SU-DHL-6 (cell line): ENCODE measurements around the gene HOXB5.

ENCODE experiments used
- H2AFZ ChIP-seq: fragments of 200-600 bp; sonication (generic); 2 replicates; pipeline ENCODE4 v1.6.1; 2014; ENCODE audit warnings: low read depth, mild to moderate bottlenecking, moderate library complexity, mixed read lengths, antibody characterized with exemption, low read length; ENCODE audit not compliant: severe bottlenecking
- H3F3A ChIP-seq: fragments of 200-600 bp; shearing (Covaris generic); 2 replicates; pipeline ENCODE4 v1.6.0; 2016; ENCODE audit warnings: antibody characterized with exemption, mild to moderate bottlenecking; ENCODE audit not compliant: insufficient read depth
- H3K27ac ChIP-seq: fragments of 200-600 bp; sonication (generic); 2 replicates; pipeline ENCODE4 v1.5.1; 2016; ENCODE audit warnings: low read depth, mild to moderate bottlenecking, low read length, moderate library complexity, mixed read lengths
- H3K27me3 ChIP-seq: fragments of 200-600 bp; sonication (generic), shearing (Covaris generic); 2 replicates; pipeline ENCODE4 v1.6.0; 2014; ENCODE audit warnings: mild to moderate bottlenecking, low read length
- H3K36me3 ChIP-seq: fragments of 200-600 bp; sonication (generic); 2 replicates; pipeline ENCODE4 v1.6.1; 2014; ENCODE audit warnings: mild to moderate bottlenecking, low read length, mixed read lengths
- H3K4me2 ChIP-seq: fragments of 300-600, 200-600 bp; shearing (Covaris generic), sonication (generic); 2 replicates; pipeline ENCODE4 v1.6.0; 2014; ENCODE audit warnings: low read length, low read depth, mild to moderate bottlenecking; ENCODE audit not compliant: poor library complexity, severe bottlenecking
- H3K4me3 ChIP-seq: fragments of 200-600 bp; sonication (generic); 2 replicates; pipeline ENCODE4 v1.5.1; 2014; ENCODE audit warnings: antibody characterized with exemption, low read length, mild to moderate bottlenecking, mixed read lengths; ENCODE audit not compliant: insufficient read depth, poor library complexity, severe bottlenecking
- H3K79me2 ChIP-seq: fragments of 200-600 bp; sonication (generic); 2 replicates; pipeline ENCODE4 v1.6.1; 2014; ENCODE audit warnings: mild to moderate bottlenecking, low read length, moderate library complexity; ENCODE audit not compliant: insufficient read depth
- H3K9ac ChIP-seq: fragments of 200-600 bp; sonication (generic); 2 replicates; pipeline ENCODE4 v1.7.0; 2014; ENCODE audit warnings: mild to moderate bottlenecking, low read length
- H3K9me2 ChIP-seq: fragments of 200-600 bp; sonication (generic); replicated peaks from 2 replicates; pipeline ENCODE4 v1.6.1; 2014; ENCODE audit warnings: low read length; ENCODE audit not compliant: insufficient read depth
- H3K9me3 ChIP-seq: fragments of 200-600 bp; sonication (generic); 2 replicates; pipeline ENCODE4 v1.6.1; 2014; ENCODE audit warnings: low read length, mixed read lengths; ENCODE audit not compliant: insufficient read depth
- H4K20me1 ChIP-seq: fragments of 200-600 bp; sonication (generic); 2 replicates; pipeline ENCODE4 v1.6.1; 2014; ENCODE audit warnings: low read depth, mild to moderate bottlenecking, antibody characterized with exemption, low read length, moderate library complexity, mixed read lengths
- CTCF ChIP-seq: fragments of 200-600 bp; sonication (generic); IDR thresholded peaks from one replicate; pipeline ENCODE4 v1.5.1; 2017; ENCODE audit warnings: antibody characterized with exemption, mild to moderate bottlenecking, low read length, moderate library complexity; ENCODE audit not compliant: insufficient read depth, poor library complexity, severe bottlenecking
- EZH2phosphoT487 ChIP-seq: fragments of 200-600 bp; sonication (generic), shearing (Covaris generic); conservative IDR thresholded peaks from 2 replicates; pipeline ENCODE4 v1.6.1; 2018; ENCODE audit warnings: mild to moderate bottlenecking, antibody characterized with exemption, low read length, moderate library complexity, mixed read lengths

Gene HOXB5

DNA sequence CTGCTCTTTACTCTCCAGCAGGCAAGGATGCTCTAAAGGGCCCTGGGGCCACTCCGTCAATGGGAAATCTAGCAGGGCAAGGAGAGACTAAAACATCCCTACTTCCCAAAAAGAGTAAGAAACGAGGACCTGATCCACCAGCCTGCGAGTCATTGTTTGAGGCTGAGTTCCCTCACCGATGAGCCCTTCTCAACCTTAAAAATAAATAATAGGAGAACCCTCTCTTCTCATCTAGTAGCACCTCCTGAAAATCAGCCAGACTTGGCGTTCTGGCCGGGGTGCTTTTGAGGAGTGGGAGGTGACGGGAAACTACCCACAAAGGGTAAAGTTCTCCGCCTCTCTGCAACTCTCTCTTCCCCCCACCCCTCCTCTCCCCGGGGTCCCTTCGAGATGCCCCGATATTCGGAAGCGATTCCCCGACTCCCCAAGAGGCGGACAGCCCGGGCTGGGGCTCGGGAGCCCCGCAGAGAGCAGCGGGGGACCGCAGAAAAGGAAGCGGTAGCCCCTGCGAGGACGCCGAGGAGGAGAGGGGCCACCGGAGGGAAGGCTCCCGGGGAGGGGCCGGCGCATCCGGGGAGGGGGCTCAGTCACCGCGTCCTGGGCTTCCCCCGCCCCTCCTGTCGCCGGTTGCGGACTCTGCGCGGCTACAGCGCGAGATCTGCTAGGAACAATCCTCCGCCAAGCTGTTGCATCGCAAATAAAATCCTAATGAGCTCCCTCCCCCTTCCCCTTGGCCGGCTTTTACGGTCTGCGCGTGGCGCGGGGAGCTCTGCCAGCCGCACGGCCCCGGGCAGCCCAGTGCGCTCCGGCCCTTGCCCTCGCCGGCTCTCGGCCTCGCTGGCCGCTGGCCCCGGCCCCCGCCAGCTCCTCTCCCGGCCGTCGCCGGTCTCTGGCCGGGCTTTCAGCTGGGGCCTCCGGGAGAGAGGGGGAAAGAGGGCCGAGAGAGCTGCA, 31.2 kb upstream of the HOXB5 start:
- no peaks in the 10 kb centered on the region for H3K27me3 ChIP-seq
- H3K27ac ChIP-seq: no peak overlapping the region
- H3K4me2 ChIP-seq: no peak overlapping the region
- H3K36me3 ChIP-seq: no peaks in the 10 kb centered on the region
- H2AFZ ChIP-seq: no peak overlapping the region
- TF ChIP-seq EZH2phosphoT487 (no peak), CTCF (no peak)
- H3K9ac ChIP-seq: no peak overlapping the region
- no peaks in the 10 kb centered on the region for H3K9me3 ChIP-seq
- no peak overlapping the region for H3K4me3 ChIP-seq
- H4K20me1 ChIP-seq: no peaks in the 10 kb centered on the region
- no peaks in the 10 kb centered on the region for H3K79me2 ChIP-seq
- no peaks in the 10 kb centered on the region for H3K9me2 ChIP-seq
- no peaks in the 10 kb centered on the region for H3F3A ChIP-seq

- H3K9me3 ChIP-seq: no peaks in the 10 kb centered on the region
- no peak overlapping the region for H2AFZ ChIP-seq
- no peak overlapping the region for H3K4me2 ChIP-seq
- no peaks in the 10 kb centered on the region for H3F3A ChIP-seq
- H3K79me2 ChIP-seq: no peaks in the 10 kb centered on the region
- no peaks in the 10 kb centered on the region for H3K9me2 ChIP-seq
- H3K9ac ChIP-seq: no peak overlapping the region
- H3K36me3 ChIP-seq: no peaks in the 10 kb centered on the region
- H3K4me3 ChIP-seq: no peak overlapping the region
- H3K27me3 ChIP-seq: no peaks in the 10 kb centered on the region
- no peaks in the 10 kb centered on the region for H4K20me1 ChIP-seq
- no peak for TF ChIP-seq CTCF
- TF ChIP-seq EZH2phosphoT487: no peak
- no peak overlapping the region for H3K27ac ChIP-seq
These were observed 30.5 kb upstream of the HOXB5 start for GRCh38 chr17:48624118-48624517.

GRCh38 chr17:48623583-48623982, 30.0 kb upstream of the HOXB5 start:
- no peak overlapping the region for H3K27ac ChIP-seq
- no peaks in the 10 kb centered on the region for H3K79me2 ChIP-seq
- H4K20me1 ChIP-seq: no peaks in the 10 kb centered on the region
- no peak overlapping the region for H3K9ac ChIP-seq
- H3K27me3 ChIP-seq: no peaks in the 10 kb centered on the region
- TF ChIP-seq EZH2phosphoT487 (no peak), CTCF (no peak)
- H3K9me2 ChIP-seq: no peaks in the 10 kb centered on the region
- no peaks in the 10 kb centered on the region for H3F3A ChIP-seq
- no peak overlapping the region for H3K4me2 ChIP-seq
- H3K4me3 ChIP-seq: no peak overlapping the region
- H3K36me3 ChIP-seq: no peaks in the 10 kb centered on the region
- H3K9me3 ChIP-seq: no peaks in the 10 kb centered on the region
- H2AFZ ChIP-seq: no peak overlapping the region
